Measurements from ENCODE around the gene UTP18.

Gene UTP18

GRCh38 chr17:51251010-51251409 lies 9.3 kb upstream of the UTP18 start:
- Histone ChIP-seq H3K36me3 (ENCODE audit: insufficient read depth, low read length) (peaks cover 71% of the 10 kb centered on the region), H3K9me2 (ENCODE audit: low read depth, low read length) (no peaks in the 10 kb centered on the region), H4K20me1 (ENCODE audit: insufficient read depth, low read length) (no peaks in the 10 kb centered on the region), H2AFZ (ENCODE audit: low read length) (no peak overlapping the region), H3K4me3 (ENCODE audit: low read depth, low read length, poor library complexity, severe bottlenecking) (no peak overlapping the region), H3K4me1 (ENCODE audit: insufficient read depth, low read length, severe bottlenecking) (no peaks in the 10 kb centered on the region), H3F3A (ENCODE audit: insufficient read depth, low read length) (no peaks in the 10 kb centered on the region), H3K9ac (ENCODE audit: low read length) (no peak overlapping the region), H3K79me2 (ENCODE audit: insufficient read depth, low read length) (peaks cover 20% of the 10 kb centered on the region), H3K27ac (ENCODE audit: low read depth, low read length, poor library complexity, severe bottlenecking) (no peak overlapping the region), H3K27me3 (ENCODE audit: insufficient read depth, low read length) (no peaks in the 10 kb centered on the region), H3K4me2 (ENCODE audit: low read length) (no peak overlapping the region), H3K9me3 (ENCODE audit: low read length) (peaks cover 6% of the 10 kb centered on the region)
- TF ChIP-seq, protein P1, sequence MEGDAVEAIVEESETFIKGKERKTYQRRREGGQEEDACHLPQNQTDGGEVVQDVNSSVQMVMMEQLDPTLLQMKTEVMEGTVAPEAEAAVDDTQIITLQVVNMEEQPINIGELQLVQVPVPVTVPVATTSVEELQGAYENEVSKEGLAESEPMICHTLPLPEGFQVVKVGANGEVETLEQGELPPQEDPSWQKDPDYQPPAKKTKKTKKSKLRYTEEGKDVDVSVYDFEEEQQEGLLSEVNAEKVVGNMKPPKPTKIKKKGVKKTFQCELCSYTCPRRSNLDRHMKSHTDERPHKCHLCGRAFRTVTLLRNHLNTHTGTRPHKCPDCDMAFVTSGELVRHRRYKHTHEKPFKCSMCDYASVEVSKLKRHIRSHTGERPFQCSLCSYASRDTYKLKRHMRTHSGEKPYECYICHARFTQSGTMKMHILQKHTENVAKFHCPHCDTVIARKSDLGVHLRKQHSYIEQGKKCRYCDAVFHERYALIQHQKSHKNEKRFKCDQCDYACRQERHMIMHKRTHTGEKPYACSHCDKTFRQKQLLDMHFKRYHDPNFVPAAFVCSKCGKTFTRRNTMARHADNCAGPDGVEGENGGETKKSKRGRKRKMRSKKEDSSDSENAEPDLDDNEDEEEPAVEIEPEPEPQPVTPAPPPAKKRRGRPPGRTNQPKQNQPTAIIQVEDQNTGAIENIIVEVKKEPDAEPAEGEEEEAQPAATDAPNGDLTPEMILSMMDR (IDR thresholded peaks at IDR 0.05; ENCODE audit: low read length), result no peak
- TF ChIP-seq EZH2 (IDR thresholded peaks at IDR 0.05; ENCODE audit: borderline replicate concordance, low read length), result no peak

DNA sequence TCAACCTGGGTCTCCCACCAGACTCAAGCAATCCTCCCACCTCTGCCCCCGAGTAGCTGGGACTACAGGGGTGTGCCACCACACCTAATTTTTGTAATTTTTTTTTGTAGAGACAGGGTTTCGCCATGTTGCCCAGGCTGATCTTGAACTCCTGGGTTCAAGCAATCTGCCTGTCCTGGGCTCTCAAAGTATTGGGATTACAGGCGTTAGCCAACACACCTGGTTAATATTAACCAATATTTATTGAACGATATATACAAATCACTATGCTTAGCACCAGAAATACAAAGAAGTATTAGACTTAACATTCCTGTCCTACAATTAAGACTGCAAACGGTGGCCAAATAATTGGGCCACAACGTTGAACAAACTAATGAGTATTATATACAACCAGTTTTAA lies 4.7 kb upstream of the UTP18 start:
- peaks cover 58% of the 10 kb centered on the region for H3K79me2 ChIP-seq (ENCODE audit: insufficient read depth, low read length)
- H4K20me1 ChIP-seq (ENCODE audit: insufficient read depth, low read length), result no peaks in the 10 kb centered on the region
- no peaks in the 10 kb centered on the region for H3K27me3 ChIP-seq (ENCODE audit: insufficient read depth, low read length)
- H3K9me2 ChIP-seq (ENCODE audit: low read depth, low read length), result no peaks in the 10 kb centered on the region
- H2AFZ ChIP-seq (ENCODE audit: low read length), result no peak overlapping the region
- TF ChIP-seq, protein P1 (IDR thresholded peaks at IDR 0.05; ENCODE audit: low read length), result no peak
- no peak for TF ChIP-seq EZH2 (IDR thresholded peaks at IDR 0.05; ENCODE audit: borderline replicate concordance, low read length)
- H3K4me3 ChIP-seq (ENCODE audit: low read depth, low read length, poor library complexity, severe bottlenecking), result no peak overlapping the region
- H3K36me3 ChIP-seq (ENCODE audit: insufficient read depth, low read length), result peaks cover 59% of the 10 kb centered on the region
- no peak overlapping the region for H3K4me2 ChIP-seq (ENCODE audit: low read length)
- H3K9me3 ChIP-seq (ENCODE audit: low read length), result peaks cover 6% of the 10 kb centered on the region; the same call in 1 of the 2 replicates
- peaks cover 26% of the 10 kb centered on the region for H3K4me1 ChIP-seq (ENCODE audit: insufficient read depth, low read length, severe bottlenecking)
- no peak overlapping the region for H3K27ac ChIP-seq (ENCODE audit: low read depth, low read length, poor library complexity, severe bottlenecking)
- no peaks in the 10 kb centered on the region for H3F3A ChIP-seq (ENCODE audit: insufficient read depth, low read length)
- no peak overlapping the region for H3K9ac ChIP-seq (ENCODE audit: low read length)

GRCh38 chr17:51256101-51256500 lies 4.2 kb upstream of the UTP18 start:
- Histone ChIP-seq H3K9me3 (ENCODE audit: low read length) (peaks cover 5% of the 10 kb centered on the region; the same call in 1 of the 2 replicates), H3K4me3 (ENCODE audit: low read depth, low read length, poor library complexity, severe bottlenecking) (no peak overlapping the region), H3K27ac (ENCODE audit: low read depth, low read length, poor library complexity, severe bottlenecking) (no peak overlapping the region), H3K9me2 (ENCODE audit: low read depth, low read length) (no peaks in the 10 kb centered on the region), H4K20me1 (ENCODE audit: insufficient read depth, low read length) (no peaks in the 10 kb centered on the region), H2AFZ (ENCODE audit: low read length) (no peak overlapping the region), H3K9ac (ENCODE audit: low read length) (no peak overlapping the region), H3K4me1 (ENCODE audit: insufficient read depth, low read length, severe bottlenecking) (peaks cover 26% of the 10 kb centered on the region), H3K27me3 (ENCODE audit: insufficient read depth, low read length) (no peaks in the 10 kb centered on the region), H3F3A (ENCODE audit: insufficient read depth, low read length) (no peaks in the 10 kb centered on the region), H3K79me2 (ENCODE audit: insufficient read depth, low read length) (peaks cover 59% of the 10 kb centered on the region), H3K4me2 (ENCODE audit: low read length) (no peak overlapping the region), H3K36me3 (ENCODE audit: insufficient read depth, low read length) (peaks cover 55% of the 10 kb centered on the region)
- TF ChIP-seq EZH2 (IDR thresholded peaks at IDR 0.05; ENCODE audit: borderline replicate concordance, low read length), result no peak
- TF ChIP-seq, protein P1 (IDR thresholded peaks at IDR 0.05; ENCODE audit: low read length), result no peak
